ENCODE measurements around the gene CAMKK2.

GRCh38 chr12:121328620-121329019 lies 32.1 kb upstream of the CAMKK2 start:
- TF ChIP-seq ZNF274 (IDR thresholded peaks at IDR 0.05; ENCODE audit: low read depth, low read length): no peak
- TF ChIP-seq SUZ12 (IDR thresholded peaks at IDR 0.05; ENCODE audit: extremely low read depth, insufficient read depth, insufficient read length): no peak
- no peak for TF ChIP-seq YY1 (IDR thresholded peaks at IDR 0.05; ENCODE audit: insufficient read depth, insufficient read length)

Data from NT2/D1 (cell line).